ENCODE results near the gene RPS6KB2.
"Not testable (repeated sequence)": the region's sequence is repeated elsewhere in the genome, so short reads cannot be mapped to it uniquely, and the experiment has no call there.

The RPS6KB2 gene

DNA sequence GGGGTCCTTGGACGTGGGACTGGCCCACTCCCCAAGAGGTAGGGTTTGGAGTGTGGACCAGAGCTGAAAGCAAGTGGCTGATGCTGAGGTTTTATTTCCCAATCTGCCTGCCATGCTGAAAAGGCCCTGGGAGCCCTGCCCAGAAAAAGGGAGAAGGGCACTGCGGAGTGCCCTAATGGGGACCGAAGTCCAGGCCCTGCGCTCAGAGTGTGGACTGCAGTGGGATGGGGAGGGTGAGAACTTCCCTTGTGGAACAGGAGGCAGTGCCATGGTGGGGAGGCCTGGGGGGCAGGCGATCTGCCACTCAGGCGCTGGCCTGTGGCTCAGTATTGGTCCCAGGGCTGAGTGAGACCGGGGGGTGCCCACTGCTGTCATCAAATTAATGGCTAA lies 19.9 kb downstream of the RPS6KB2 start:
- no peak for DNase-seq

DNA sequence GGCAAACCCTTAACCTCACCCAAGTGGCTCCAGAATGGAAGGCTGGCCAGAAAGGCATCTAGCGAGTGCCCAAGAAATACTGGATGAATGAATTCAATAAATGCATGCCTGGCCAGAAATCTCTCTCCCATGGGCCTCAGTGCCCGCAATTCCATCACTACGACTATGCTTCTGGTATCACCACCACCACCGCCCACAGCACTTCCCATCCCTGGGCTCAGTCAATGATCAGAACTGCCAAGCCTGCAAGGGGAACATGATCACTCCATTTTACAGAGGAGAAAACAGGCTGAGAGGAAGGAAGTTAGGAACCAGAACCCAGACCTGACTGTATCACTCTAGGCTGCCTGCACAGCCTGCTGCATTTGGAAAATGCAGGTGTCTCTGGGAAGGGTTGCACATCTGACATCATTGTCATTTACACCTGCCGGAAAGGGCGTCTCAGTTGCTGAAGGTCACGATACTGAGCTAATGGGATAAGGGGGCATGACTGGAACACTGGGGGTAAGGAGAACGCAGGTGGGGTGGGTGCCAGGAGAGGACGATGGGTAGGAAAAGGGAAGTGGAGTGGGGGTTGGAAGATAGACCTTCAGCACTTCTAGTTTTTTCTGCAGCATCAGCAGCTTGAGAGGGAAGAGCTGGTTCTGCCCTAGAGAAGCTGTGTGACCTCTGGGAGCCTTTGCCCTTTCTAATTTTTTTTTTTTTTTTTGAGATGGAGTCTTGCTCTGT lies 21.0 kb downstream of the RPS6KB2 start:
- DNase-seq: no peak

DNA sequence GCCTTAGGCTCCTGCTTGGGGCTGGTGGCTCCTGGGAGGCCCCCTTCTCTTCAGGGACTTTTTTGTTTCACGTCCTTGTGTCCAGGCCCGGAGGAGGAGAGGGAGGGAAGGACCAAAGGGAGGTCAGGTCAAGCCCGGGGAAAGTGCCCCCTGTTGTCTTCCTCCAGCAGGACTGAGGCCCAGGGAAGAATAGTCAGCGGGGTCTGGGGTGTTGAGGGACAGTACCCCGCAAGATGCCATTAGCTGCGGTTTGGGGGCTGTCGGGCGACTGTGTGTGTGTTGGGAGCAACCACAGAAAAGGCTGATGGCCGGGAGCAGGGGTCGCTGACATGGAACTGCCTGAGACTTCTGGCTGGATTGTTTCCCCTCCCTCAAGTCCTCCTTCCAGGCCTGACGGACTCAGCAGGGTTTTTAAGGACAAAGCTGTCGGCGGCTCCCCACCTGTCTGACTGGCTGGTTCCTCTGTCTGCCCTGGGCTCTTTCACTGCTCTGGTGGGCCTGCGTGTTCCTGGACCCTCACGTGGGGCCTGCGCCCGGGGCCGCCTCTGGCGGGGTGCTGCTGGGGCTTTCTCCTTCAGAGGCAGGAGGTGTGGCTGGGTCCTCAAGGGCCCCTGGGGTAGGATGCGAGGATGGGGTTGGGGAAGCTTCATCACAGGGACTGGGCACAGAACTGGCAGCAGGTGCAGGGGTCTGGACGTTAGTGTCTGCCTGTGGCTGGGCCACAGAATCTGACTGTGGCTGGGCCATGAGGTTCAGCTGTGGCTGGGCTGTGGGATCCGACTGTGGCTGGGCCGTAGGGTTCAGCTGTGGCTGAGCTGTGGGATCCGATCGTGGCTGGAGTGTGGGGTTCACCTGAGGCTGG lies 22.7 kb downstream of the RPS6KB2 start:
- no peak for DNase-seq

DNA sequence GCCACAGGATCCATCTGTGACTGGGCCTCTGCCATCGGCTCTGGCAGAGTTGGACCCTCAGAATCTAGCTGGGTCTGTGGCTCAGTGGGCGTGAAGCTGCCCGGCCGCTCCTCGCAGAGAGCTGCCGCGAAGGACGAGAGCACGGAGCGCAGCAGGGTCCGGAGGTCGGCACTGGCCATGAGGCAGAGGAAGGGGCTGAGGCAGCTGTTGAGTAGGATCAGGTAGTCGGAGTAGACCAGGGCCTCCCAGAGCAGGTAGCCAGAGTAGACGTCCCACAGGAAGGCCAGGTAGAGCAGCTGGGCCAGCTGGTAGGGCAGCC lies 23.3 kb downstream of the RPS6KB2 start:
- no peak for DNase-seq

GRCh38 chr11:67452141-67452952 lies 24.1 kb downstream of the RPS6KB2 start, which contains the start of gene GPR152:
Gene GPR152, minus strand, starts transcription at chr11:67452729. Its CDS starts 5 bp downstream, at chr11:67452724.
- no peak for DNase-seq

DNA sequence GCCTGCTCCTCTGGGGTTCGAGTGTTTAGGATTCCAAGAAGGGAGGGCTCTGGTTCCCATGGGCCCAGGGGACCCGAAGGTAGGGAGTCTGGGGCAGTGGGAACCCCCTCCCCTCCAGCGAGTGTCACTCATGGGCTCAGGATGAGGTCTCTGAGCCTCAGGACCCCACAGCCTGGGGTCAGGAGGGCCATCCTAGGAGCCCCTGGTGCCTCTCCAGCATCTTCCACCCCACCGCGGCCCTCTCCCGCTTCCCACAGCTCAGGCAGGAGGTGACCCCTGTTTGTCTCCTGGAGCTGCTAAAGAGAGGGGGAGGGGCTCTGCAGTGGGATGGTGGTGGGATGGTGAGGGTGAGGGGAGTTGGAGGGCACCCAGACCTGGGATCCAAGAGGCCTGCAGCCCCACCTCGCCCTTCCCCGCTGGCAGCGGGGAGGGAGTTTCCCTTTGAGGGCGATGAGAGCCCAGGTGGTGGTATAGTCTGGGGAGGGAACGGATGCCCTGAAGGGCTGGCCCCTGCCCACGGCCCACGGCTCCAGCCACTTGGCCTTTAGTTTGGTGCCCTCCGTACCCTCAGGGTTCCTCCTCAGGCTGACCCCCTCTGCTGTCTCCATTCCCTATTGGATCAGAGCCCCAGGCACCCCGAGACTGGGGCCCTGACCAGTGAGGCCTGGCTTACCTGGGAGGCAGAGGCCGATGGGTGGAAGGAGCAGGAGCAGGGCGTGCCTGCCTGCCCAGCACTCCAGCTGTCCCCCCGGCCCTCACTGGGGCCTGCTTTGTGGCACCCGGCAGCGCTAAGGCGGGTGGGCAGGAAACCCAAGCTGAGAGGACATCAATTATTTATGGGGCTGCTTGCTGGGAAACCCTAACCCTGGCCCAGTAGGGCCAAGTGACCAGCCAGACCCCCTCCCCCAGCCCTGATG lies 25.8 kb downstream of the RPS6KB2 start:
- no peak for DNase-seq

DNA sequence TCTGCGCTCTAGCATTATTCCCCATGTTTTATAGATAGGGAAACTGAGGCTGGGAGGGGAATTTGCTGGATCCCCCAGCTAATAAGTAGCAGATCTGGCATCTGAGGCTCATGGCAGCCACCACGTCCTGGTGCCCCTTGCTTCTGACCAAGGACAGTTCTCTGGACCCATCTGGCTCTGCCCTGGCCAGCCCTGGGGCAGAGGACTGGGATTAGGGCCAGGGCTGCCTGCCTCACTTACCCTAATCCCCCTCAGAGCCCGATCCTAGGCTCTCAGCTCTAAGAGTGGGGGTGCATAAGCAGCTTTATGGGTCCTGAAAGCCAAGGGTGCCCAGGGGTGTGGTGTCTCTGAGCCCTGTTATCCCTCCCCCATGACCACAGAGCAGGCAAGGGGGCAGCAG lies 26.8 kb downstream of the RPS6KB2 start, which contains the start of gene CABP4:
Gene CABP4, plus strand, starts transcription at position 301 of the 400 bp plus-strand sequence. Its CDS starts 70 bp downstream, at position 371.
- no peak for DNase-seq

DNA sequence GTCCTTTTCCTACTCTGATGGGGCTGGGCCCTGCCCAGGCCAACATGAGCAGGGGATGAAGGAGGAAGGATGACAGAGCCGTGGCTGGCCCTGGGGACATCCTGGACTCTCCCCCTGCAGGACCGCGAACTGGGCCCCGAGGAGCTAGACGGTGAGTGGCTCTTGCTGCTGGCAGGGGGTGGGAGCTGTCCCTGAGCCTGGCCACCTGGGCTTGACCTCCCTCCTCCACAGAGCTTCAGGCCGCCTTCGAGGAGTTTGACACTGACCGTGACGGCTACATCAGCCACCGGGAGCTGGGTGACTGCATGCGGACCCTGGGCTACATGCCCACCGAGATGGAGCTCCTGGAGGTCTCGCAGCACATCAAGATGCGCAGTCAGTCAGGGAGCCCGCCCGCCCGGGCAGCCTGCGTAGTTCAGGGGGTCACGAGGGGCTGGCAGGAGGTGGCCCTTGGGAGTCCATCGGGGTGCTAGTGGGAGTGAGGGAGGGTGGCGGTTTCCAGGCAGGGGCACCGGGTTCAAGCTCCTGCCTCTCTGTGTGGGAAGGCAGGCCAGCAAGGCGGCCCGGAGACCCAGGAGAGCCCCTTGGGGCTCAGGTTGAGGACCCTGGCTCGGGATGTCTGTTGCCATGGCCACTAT lies 27.9 kb downstream of the RPS6KB2 start:
- no peak for DNase-seq

DNA sequence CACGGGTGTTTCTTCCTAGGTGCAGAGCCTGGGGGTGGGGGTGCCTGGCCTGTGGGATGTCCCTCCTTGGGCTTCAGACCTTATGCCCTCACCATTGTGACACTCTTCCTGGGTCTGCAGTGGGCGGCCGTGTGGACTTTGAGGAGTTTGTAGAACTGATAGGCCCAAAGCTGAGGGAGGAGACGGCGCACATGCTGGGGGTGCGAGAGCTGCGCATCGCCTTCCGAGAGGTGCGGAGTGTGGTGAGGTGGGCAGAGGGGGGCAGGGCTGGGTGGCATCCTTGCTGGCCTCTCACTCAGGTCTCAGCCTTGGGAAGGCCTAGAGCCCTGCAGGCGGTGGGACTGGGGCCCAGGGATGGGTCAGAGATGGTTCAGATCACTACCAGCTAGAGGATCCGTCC lies 29.2 kb downstream of the RPS6KB2 start:
- DNase-seq: no peak

DNA sequence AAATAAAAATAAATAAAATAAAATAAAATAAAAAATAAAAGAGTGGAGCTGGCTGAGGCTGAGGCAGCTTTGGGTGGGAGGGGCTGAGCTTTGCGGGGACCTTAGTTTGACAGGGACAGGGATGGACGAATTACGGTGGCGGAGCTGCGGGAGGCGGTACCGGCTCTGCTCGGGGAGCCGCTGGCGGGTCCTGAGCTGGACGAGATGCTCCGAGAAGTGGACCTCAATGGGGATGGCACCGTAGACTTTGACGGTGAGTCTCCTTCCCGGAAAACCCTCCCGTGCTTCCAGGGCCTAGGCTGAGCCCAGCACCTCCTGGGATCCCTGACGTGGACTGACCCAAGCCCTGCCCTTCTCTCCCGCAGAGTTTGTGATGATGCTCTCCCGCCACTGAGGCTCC lies 30.0 kb downstream of the RPS6KB2 start:
- no peak for DNase-seq

- no peak for DNase-seq
Observed at GRCh38 chr11:67463186-67463585, 34.9 kb downstream of the RPS6KB2 start.

- DNase-seq: no peak
Observed at GRCh38 chr11:67463680-67464410, 35.6 kb downstream of the RPS6KB2 start.

DNA sequence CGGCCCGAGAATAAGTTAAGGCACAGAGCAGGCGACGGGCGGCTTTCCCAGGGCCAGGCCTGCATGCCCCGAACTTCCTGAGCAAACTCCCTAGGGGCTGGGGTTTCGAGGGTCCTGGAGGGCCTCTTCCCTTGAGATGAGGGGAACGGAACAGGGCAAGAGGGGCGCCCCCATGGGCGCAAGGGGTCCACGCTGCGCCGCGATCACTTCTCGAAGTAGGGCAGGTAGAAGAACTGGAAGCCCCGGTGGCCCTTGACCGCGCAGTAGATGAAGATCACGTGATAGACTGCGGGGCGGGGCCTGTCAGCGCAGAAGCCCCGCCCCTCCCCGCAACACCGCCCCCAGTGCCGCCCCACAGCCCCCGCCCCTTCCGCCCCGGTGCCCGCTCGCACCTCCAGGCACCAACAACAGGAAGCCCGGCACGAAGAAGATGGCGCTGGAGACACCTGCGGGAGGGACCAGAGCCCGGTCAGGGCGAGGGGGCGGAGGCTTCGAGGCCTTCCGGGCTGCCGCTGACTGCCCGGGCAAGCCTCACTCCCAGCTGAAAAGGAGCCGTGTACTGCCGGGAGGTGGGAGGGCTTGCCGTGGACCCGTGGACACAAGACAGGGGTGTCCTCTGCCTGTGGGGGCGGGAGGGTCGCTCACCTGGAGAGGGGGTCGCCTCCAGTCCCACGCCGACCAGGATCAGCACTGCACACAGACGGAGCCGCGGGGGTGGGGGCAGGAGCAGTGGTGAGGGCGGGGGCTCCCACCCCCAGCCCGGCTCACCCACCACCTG lies 36.3 kb downstream of the RPS6KB2 start:
- DNase-seq: no peak

- DNase-seq: no peak
Observed at GRCh38 chr11:67465189-67465510, 36.9 kb downstream of the RPS6KB2 start.

DNA sequence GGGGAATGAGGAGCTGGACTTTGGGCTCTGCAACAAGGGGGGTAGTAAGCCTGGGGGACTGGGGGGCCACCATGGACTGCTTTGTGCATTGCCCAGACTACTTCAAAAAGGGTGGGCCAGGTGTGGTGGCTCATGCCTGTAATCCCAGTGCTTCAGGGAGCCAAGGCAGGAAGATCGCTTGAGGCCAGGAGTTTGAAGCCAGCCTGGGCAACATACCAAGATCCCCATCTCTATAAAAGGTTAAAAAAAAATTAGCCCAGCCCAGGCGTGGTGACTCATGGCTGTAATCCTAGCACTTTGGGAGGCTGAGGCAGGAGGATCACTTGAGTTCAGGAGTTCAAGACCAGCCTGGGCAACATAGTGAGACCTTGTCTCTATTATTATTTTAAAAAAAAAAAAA lies 37.2 kb downstream of the RPS6KB2 start:
- not testable (repeated sequence) for DNase-seq

- no peak for DNase-seq
Observed at GRCh38 chr11:67466367-67466766, 38.1 kb downstream of the RPS6KB2 start.

- no peak for DNase-seq
Observed at GRCh38 chr11:67466962-67467771, 38.9 kb downstream of the RPS6KB2 start.

- no peak for DNase-seq
Observed at GRCh38 chr11:67468056-67468455, 39.8 kb downstream of the RPS6KB2 start.

DNA sequence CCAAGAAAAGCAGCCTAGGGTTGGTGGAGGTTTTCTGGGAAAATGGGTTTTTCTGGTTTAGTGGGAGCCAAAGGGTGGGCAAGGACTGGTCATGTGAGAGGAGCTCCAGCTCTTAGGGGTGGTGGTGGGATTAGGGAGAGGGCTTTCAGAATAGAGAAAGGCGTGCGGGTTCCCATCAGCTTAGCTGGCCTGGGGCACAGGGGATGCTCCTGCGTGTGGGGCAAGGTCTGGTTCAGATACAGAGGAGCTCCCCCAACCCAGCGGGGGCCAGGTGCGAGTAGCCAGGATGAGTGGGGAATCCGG lies 40.1 kb downstream of the RPS6KB2 start:
- DNase-seq: no peak
